ENCODE results near the gene GSE1.

DNA sequence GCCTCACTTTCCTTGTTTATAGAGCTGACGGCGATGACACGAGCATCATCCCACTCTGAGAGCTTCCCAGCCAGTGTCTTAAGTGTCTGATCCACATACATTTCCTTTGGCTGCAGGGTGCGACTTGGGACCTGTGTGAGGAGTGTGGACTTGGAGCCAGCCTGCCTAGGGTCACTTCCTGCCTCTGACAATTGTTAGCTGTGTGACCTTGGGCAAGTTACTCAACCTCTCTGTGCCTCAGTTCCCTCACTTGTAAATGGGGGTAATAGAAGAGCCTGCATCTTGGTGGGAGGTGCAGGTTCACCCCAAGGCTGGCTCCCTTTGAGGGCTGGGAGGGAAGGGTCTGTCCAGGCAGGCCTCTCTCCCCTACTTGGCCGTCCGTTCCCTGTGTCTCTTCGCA is 27.4 kb upstream of the GSE1 start:
- TF ChIP-seq, protein P1, sequence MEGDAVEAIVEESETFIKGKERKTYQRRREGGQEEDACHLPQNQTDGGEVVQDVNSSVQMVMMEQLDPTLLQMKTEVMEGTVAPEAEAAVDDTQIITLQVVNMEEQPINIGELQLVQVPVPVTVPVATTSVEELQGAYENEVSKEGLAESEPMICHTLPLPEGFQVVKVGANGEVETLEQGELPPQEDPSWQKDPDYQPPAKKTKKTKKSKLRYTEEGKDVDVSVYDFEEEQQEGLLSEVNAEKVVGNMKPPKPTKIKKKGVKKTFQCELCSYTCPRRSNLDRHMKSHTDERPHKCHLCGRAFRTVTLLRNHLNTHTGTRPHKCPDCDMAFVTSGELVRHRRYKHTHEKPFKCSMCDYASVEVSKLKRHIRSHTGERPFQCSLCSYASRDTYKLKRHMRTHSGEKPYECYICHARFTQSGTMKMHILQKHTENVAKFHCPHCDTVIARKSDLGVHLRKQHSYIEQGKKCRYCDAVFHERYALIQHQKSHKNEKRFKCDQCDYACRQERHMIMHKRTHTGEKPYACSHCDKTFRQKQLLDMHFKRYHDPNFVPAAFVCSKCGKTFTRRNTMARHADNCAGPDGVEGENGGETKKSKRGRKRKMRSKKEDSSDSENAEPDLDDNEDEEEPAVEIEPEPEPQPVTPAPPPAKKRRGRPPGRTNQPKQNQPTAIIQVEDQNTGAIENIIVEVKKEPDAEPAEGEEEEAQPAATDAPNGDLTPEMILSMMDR (IDR thresholded peaks at IDR 0.05): no peak
- TF ChIP-seq EP300 (IDR thresholded peaks at IDR 0.05): no peak
- TF ChIP-seq POLR2A (IDR thresholded peaks at IDR 0.05): no peak
- TF ChIP-seq POLR2AphosphoS5 (IDR thresholded peaks at IDR 0.05): no peak
